Measurements from ENCODE around the gene ZBTB3.

ZBTB3 gene

GRCh38 chr11:62753736-62754603 is at the start of gene ZBTB3:
ZBTB3 (minus strand) TSS chr11:62754160; CDS start chr11:62753664, 496 bp downstream.
- ATAC-seq (replicated peaks) (peak; percentile 96 to 98), DNase-seq (peak; percentile 98)
- Mint-ChIP-seq H3K27ac (peak within 1 kb of the TSS; percentile 99), H3K4me1 (peaks cover 12 to 27% of the 10 kb centered on the region in 2 donors), H3K27me3 (no peaks in the 10 kb centered on the region), H3K9me3 (no peaks in the 10 kb centered on the region), H3K4me3 (peak within 1 kb of the TSS; percentile 98), H3K36me3 (peaks cover 7 to 16% of the 10 kb centered on the region in 2 donors)

DNA sequence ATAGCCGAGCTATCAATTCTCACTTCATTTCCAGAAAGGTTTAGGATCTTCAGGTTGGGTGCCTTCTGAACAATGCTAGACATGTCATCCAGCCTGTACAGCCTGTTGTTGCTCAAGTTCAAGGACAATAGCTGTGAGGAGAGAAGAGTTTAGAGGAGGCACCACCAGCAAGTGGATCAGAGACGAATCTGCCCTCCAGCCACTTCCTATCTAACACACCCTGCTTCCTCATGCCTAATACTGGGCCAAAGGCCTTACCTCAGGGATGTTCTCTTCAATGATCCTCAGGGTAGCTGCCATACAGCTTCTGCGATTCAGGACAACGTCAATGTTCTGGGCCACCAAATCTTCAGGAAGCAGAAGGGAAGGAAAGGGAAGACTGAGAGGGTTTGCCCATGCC is 47.1 kb upstream of the ZBTB3 start:
- no peaks in the 10 kb centered on the region for H3K9me3 Mint-ChIP-seq
- no peaks in the 10 kb centered on the region for H3K27me3 Mint-ChIP-seq
- no peak overlapping the region for H3K4me3 Mint-ChIP-seq
- no peak for DNase-seq
- H3K27ac Mint-ChIP-seq = no peak overlapping the region
- peaks cover 45 to 52% of the 10 kb centered on the region in 2 donors for H3K36me3 Mint-ChIP-seq
- peaks cover 18 to 31% of the 10 kb centered on the region in 2 donors for H3K4me1 Mint-ChIP-seq
- ATAC-seq (replicated peaks) = no peak

DNA sequence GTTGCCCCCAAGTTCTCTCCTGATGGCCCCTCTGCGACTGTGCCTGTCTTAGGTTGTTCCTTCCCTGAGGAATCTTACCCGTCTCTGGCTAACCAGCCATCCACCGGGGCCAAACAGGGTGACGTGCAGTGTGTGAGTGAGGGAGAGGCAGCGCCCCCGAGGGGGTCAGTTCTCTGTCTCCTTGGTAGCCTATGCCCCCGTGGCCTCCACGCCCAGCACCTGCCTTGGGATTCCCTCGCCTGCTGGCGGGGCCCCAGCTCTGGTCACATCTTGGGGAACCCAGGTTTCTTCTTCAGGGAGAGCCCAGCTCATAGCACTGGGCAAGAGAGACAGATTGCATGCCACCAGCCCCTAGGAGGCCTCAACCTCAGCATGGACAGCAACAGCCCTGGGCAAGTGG is 45.5 kb upstream of the ZBTB3 start:
- peaks cover 46 to 60% of the 10 kb centered on the region in 2 donors for H3K36me3 Mint-ChIP-seq
- peaks cover 15 to 19% of the 10 kb centered on the region in 2 donors for H3K4me1 Mint-ChIP-seq
- no peak overlapping the region for H3K4me3 Mint-ChIP-seq
- DNase-seq = no peak
- H3K27ac Mint-ChIP-seq = no peak overlapping the region
- H3K9me3 Mint-ChIP-seq = no peaks in the 10 kb centered on the region
- ATAC-seq (replicated peaks) = no peak
- H3K27me3 Mint-ChIP-seq = no peaks in the 10 kb centered on the region

DNA sequence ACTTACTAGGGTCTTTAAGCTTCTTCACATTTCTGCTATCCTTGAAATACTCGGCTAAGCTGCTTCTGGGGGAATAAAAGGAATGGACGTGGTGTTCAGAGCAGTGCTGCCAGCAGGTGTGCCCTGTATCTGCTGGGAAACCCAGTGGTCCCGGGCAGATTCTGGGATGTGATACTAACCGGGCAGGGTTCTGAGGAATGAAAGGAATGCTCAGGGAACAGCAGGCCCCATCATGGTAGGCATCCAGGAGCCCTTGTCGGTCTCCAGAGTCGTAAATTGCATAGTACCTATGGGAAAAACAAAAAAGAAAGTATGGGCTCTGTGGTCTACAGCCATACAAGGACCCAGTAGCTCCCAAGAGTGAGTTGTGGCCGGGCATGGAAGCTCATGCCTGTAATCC is 42.3 kb upstream of the ZBTB3 start:
- H3K9me3 Mint-ChIP-seq = no peaks in the 10 kb centered on the region
- H3K27me3 Mint-ChIP-seq = no peaks in the 10 kb centered on the region
- H3K4me1 Mint-ChIP-seq = peaks cover 9 to 10% of the 10 kb centered on the region in 2 donors
- ATAC-seq (replicated peaks) (no peak), DNase-seq (no peak)
- peak overlapping the region; percentile 14 for H3K27ac Mint-ChIP-seq
- peaks cover 41 to 59% of the 10 kb centered on the region in 2 donors for H3K36me3 Mint-ChIP-seq
- no peak overlapping the region for H3K4me3 Mint-ChIP-seq

DNA sequence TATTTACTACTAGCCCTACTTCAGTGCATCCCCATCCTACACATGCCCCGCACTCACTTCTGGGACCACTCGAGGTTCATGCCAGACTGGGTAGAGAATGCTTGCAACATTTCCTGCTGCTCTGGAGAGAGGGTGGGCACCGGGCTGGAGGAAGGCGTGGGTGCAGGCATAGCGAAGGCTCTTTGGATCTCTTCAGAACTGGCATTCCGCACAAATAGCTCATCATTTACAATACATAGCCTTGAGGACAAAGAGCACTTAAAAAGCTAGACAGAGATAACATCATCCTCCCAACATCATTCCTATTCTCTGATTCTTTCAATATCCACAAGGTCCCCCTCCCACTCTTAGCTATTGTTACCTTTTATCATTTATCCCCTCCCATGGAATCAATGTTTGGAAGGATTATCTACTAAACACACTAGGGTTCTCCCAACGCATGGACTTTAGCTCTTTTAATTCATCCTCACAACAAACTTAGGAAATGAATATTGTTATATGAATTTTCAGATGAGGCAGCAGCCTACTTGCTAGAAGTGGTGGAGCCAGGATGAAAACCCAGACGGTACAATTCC is 40.3 kb upstream of the ZBTB3 start:
- Mint-ChIP-seq H3K36me3 (peaks cover 44 to 63% of the 10 kb centered on the region in 2 donors), H3K27ac (peak overlapping the region; percentile 26), H3K27me3 (no peaks in the 10 kb centered on the region), H3K4me1 (peaks cover 20 to 27% of the 10 kb centered on the region in 2 donors), H3K4me3 (no peak overlapping the region), H3K9me3 (no peaks in the 10 kb centered on the region)
- DNase-seq (no peak), ATAC-seq (replicated peaks) (no peak)

DNA sequence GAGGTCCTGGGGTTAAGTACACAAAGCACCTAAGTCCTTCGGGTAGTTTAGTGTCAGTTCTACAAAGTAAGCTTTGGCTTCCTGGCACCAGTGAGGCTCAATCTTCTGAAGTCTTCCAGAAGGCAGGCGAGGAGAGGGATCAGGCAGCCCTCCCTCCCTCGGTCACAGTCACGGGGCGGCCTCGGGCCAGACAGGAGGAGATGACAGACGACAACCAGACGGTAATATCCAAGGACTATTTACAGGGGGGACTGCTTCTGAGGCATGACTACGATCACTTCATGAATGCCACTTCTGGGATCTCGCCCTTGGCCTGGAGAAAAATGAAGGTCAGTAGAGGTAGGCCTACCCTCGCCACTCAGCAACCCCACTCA is 38.2 kb upstream of the ZBTB3 start:
- Mint-ChIP-seq H3K27ac (peak overlapping the region; percentile 95), H3K36me3 (peaks cover 39 to 66% of the 10 kb centered on the region in 2 donors), H3K4me3 (peak overlapping the region; percentile 89 to 91), H3K27me3 (no peaks in the 10 kb centered on the region), H3K4me1 (peaks cover 27 to 40% of the 10 kb centered on the region in 2 donors), H3K9me3 (no peaks in the 10 kb centered on the region)
- DNase-seq (no peak), ATAC-seq (replicated peaks) (no peak)

DNA sequence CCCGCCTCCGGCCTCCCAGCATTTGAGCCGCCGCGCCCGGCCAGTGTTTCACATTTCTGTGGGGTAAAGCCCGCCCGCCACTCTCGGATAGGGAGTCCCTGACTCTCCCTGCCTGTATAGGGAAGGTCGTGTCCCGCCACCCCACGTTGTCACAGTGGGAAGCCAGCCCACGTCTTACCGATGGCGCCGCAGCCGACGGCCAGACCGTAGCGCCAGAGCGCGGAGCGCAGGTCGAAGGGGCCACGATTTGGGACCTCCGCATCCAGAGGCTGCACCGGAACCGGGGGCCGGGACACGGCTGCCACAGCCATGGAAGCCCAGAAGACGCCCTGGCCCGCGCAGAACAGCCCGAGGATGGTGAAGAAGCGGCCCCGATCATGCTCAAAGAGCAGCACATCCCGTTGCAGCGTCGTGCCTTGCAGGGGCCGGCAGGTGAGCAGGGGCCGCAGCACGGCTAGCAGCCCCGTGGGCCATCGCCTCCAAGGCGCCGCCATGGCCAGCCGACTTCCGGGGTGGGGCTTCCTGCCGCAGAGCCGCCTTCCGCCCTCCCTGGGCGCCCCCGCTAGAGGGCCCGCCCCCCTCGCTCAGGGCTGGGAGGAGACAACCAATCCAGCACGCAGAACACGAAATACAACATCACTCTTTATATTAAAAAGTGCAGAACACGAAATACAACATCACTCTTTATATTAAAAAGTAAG is 37.7 kb upstream of the ZBTB3 start, which contains the start of gene TMEM223:
TMEM223 (minus strand) TSS at position 506 of the 701 bp plus-strand sequence; CDS start at position 494, 12 bp downstream.
- Mint-ChIP-seq H3K27me3 (no peaks in the 10 kb centered on the region), H3K4me1 (peaks cover 27 to 40% of the 10 kb centered on the region in 2 donors), H3K4me3 (peak within 1 kb of the TSS; percentile 89 to 91), H3K9me3 (no peaks in the 10 kb centered on the region), H3K27ac (peak within 1 kb of the TSS; percentile 95), H3K36me3 (peaks cover 41 to 64% of the 10 kb centered on the region in 2 donors)
- ATAC-seq (replicated peaks) (peak; percentile 83 to 85), DNase-seq (peak; percentile 83)

- no peaks in the 10 kb centered on the region for H3K27me3 Mint-ChIP-seq
- peaks cover 35 to 47% of the 10 kb centered on the region in 2 donors for H3K36me3 Mint-ChIP-seq
- peak overlapping the region; percentile 94 to 97 for H3K4me3 Mint-ChIP-seq
- DNase-seq (no peak), ATAC-seq (replicated peaks) (no peak)
- peak overlapping the region; percentile 73 for H3K27ac Mint-ChIP-seq
- no peaks in the 10 kb centered on the region for H3K9me3 Mint-ChIP-seq
- peaks cover 28 to 50% of the 10 kb centered on the region in 2 donors for H3K4me1 Mint-ChIP-seq
Measured at GRCh38 chr11:62789576-62789975, 35.6 kb upstream of the ZBTB3 start.

- no peaks in the 10 kb centered on the region for H3K27me3 Mint-ChIP-seq
- peak overlapping the region; percentile 73 for H3K27ac Mint-ChIP-seq
- DNase-seq = no peak
- peak overlapping the region; percentile 94 to 97 for H3K4me3 Mint-ChIP-seq
- H3K9me3 Mint-ChIP-seq = no peaks in the 10 kb centered on the region
- no peak for ATAC-seq (replicated peaks)
- peaks cover 32 to 41% of the 10 kb centered on the region in 2 donors for H3K36me3 Mint-ChIP-seq
- peaks cover 28 to 50% of the 10 kb centered on the region in 2 donors for H3K4me1 Mint-ChIP-seq
Measured at GRCh38 chr11:62788991-62789390, 35.0 kb upstream of the ZBTB3 start.

- Mint-ChIP-seq H3K27ac (peak within 1 kb of the TSS; percentile 97), H3K4me3 (peak within 1 kb of the TSS; percentile 94 to 97), H3K4me1 (peaks cover 25 to 45% of the 10 kb centered on the region in 2 donors), H3K27me3 (no peaks in the 10 kb centered on the region), H3K9me3 (no peaks in the 10 kb centered on the region), H3K36me3 (peaks cover 45 to 50% of the 10 kb centered on the region in 2 donors)
- DNase-seq = peak; percentile 95
- peak; percentile 81 to 84 for ATAC-seq (replicated peaks)
Measured at GRCh38 chr11:62787005-62787759, 33.2 kb upstream of the ZBTB3 start, which contains the start of gene TMEM179B. TMEM179B (plus strand) TSS chr11:62787402; CDS start chr11:62787432, 30 bp downstream.

DNA sequence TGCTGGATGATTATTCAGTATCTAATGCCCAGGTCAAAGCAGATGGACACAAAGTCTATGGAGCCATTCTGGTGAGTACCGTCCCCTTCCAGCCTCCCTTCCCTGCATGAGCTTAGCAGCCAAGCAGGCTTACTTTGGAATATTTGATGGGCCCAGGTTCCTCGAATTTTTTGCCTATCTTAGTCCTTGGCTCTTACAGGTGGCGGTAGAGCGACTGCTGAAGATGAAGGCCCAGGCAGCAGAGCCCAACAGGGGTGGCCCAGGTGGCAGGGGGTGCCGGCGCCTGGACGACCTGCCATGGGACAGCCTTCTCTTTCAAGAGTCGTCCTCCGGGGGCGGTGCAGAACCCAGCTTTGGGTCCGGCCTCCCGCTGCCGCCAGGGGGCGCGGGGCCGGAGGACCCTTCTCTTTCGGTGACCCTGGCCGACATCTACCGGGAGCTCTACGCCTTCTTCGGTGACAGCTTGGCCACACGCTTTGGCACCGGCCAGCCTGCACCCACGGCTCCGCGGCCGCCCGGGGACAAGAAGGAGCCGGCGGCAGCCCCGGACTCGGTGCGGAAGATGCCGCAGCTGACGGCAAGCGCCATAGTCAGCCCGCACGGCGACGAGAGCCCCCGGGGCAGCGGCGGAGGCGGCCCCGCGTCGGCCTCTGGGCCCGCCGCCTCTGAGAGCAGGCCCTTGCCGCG is 32.5 kb upstream of the ZBTB3 start:
- Mint-ChIP-seq H3K4me1 (peaks cover 24 to 40% of the 10 kb centered on the region in 2 donors), H3K36me3 (peaks cover 43 to 52% of the 10 kb centered on the region in 2 donors), H3K27me3 (no peaks in the 10 kb centered on the region), H3K4me3 (peak overlapping the region; percentile 88 to 97), H3K27ac (peak overlapping the region; percentile 97), H3K9me3 (no peaks in the 10 kb centered on the region)
- DNase-seq = peak; percentile 87
- ATAC-seq (replicated peaks) = peak; percentile 82

DNA sequence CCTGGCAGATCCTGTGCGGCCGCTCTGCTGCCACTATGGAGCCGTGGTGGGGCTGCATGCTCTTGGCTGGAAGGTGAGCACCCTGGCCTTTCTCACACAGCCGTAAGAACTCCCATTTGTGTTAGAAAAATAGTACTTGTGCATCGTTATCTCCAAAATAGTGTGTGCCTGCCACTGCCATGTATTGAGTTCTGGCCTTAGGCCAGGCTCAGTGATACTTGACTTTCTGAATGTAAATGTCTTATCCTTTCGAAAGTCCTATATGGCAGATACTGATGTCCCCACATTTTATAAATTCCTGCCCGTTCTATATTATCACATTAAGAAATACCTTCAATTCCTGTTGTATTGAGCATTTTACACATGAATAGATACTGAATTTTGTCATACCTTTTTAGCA is 28.8 kb upstream of the ZBTB3 start:
- no peaks in the 10 kb centered on the region for H3K27me3 Mint-ChIP-seq
- ATAC-seq (replicated peaks) (no peak), DNase-seq (no peak)
- H3K27ac Mint-ChIP-seq = no peak overlapping the region
- H3K4me3 Mint-ChIP-seq = no peak overlapping the region
- H3K4me1 Mint-ChIP-seq = peaks cover 4 to 14% of the 10 kb centered on the region in 2 donors
- peaks cover 39 to 44% of the 10 kb centered on the region in 2 donors for H3K36me3 Mint-ChIP-seq
- no peaks in the 10 kb centered on the region for H3K9me3 Mint-ChIP-seq

DNA sequence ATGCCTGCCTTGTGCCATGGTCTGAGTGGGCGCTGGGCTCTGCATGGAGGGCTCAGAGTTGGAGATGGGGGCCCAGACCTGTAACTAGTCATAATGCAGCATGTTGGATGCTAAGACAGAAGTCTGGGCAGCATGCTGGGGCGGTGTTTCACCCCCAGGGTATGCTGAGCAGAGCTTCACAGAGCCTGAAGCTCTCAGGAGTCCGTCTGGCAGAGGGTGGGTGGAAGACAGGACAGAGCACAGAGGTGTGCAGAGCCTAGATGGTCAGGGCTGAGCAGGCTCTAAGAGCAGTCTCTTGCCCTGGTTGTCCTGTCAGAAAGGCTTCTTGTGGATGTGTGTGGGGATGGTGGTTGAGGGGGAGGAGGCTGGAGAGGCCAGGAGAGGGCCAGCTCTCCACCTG is 24.5 kb upstream of the ZBTB3 start:
- ATAC-seq (replicated peaks) (no peak), DNase-seq (no peak)
- Mint-ChIP-seq H3K4me3 (no peak overlapping the region), H3K27me3 (no peaks in the 10 kb centered on the region), H3K36me3 (peaks cover 39 to 60% of the 10 kb centered on the region in 2 donors), H3K27ac (peak overlapping the region; percentile 71), H3K9me3 (no peaks in the 10 kb centered on the region), H3K4me1 (peaks cover 10 to 22% of the 10 kb centered on the region in 2 donors)
